Measurements from ENCODE around the gene FBN3.

FBN3 gene

GRCh38 chr19:8089664-8090601 is 59.5 kb downstream of the FBN3 start:
- H3K36me3 ChIP-seq (ENCODE audit: insufficient read depth, low read length), result no peaks in the 10 kb centered on the region
- no peak overlapping the region for H3K9ac ChIP-seq (ENCODE audit: low read length)
- H2AFZ ChIP-seq (ENCODE audit: low read length), result no peak overlapping the region
- TF ChIP-seq CTCF (IDR thresholded peaks at IDR 0.05; ENCODE audit: low read length) (no peak), EZH2 (IDR thresholded peaks at IDR 0.05; ENCODE audit: borderline replicate concordance, low read length) (no peak)
- H3F3A ChIP-seq (ENCODE audit: insufficient read depth, low read length), result no peaks in the 10 kb centered on the region
- H3K4me2 ChIP-seq (ENCODE audit: low read length), result no peak overlapping the region
- no peak overlapping the region for H3K27ac ChIP-seq (ENCODE audit: low read depth, low read length, poor library complexity, severe bottlenecking)
- H3K4me3 ChIP-seq (ENCODE audit: low read depth, low read length, poor library complexity, severe bottlenecking), result no peak overlapping the region
- H3K79me2 ChIP-seq (ENCODE audit: insufficient read depth, low read length), result no peaks in the 10 kb centered on the region
- H3K4me1 ChIP-seq (ENCODE audit: insufficient read depth, low read length, severe bottlenecking), result no peaks in the 10 kb centered on the region
- H4K20me1 ChIP-seq (ENCODE audit: insufficient read depth, low read length), result no peaks in the 10 kb centered on the region
- H3K9me3 ChIP-seq (ENCODE audit: low read length), result no peaks in the 10 kb centered on the region; the same call in 1 of the 2 replicates
- H3K9me2 ChIP-seq (ENCODE audit: low read depth, low read length), result no peaks in the 10 kb centered on the region
- H3K27me3 ChIP-seq (ENCODE audit: insufficient read depth, low read length), result no peaks in the 10 kb centered on the region; the same call in 1 of the 2 replicates

DNA sequence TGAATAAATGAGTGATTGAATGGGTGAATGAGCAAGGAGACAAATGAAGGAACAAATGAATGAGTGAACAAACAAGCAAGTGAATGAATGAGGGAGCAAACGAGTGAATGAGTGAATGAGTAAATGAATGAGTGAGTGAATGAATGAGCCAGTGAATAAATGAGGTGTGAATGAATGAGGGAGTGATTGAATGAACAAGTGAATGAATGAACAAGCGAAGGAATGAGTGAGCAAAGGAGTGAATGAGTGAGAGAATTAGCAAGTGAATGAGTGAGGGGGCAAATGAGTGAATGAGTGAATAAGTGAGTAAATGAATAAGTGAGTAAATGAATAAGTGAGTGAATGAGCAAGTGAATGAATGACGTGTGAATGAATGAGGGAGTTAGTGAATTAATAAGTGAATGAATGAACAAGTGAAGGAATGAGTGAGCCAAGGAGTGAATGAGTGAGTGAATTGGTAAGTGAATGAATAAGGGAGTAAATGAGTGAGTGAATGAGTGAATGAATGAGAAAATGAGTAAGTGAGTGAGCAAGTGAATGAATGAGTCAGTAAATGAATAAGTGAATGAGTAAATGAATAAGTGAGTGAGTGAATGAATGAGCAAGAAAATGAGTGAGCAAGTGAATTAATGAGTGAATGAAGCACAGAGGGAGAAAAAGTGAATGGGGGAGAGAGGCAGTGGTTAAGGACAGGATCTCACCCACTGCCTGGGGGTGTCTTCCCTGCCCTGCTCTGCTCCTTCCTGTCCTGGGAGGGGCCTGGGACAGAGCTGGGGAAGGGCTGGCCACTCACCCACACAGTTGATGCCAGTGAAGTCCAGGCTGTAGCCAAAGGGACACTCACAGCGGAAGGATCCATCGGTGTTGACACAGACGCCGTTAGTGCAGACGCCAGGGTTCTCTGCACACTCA is 60.4 kb downstream of the FBN3 start:
- Histone ChIP-seq H3K36me3 (ENCODE audit: insufficient read depth, low read length) (no peaks in the 10 kb centered on the region), H3F3A (ENCODE audit: insufficient read depth, low read length) (no peaks in the 10 kb centered on the region), H2AFZ (ENCODE audit: low read length) (no peak overlapping the region), H3K4me3 (ENCODE audit: low read depth, low read length, poor library complexity, severe bottlenecking) (no peak overlapping the region), H4K20me1 (ENCODE audit: insufficient read depth, low read length) (no peaks in the 10 kb centered on the region), H3K27ac (ENCODE audit: low read depth, low read length, poor library complexity, severe bottlenecking) (no peak overlapping the region), H3K9me3 (ENCODE audit: low read length) (no peaks in the 10 kb centered on the region; the same call in 1 of the 2 replicates), H3K9ac (ENCODE audit: low read length) (no peak overlapping the region), H3K27me3 (ENCODE audit: insufficient read depth, low read length) (no peaks in the 10 kb centered on the region; the same call in 1 of the 2 replicates), H3K4me1 (ENCODE audit: insufficient read depth, low read length, severe bottlenecking) (no peaks in the 10 kb centered on the region), H3K4me2 (ENCODE audit: low read length) (no peak overlapping the region), H3K9me2 (ENCODE audit: low read depth, low read length) (no peaks in the 10 kb centered on the region), H3K79me2 (ENCODE audit: insufficient read depth, low read length) (no peaks in the 10 kb centered on the region)
- no peak for TF ChIP-seq CTCF (IDR thresholded peaks at IDR 0.05; ENCODE audit: low read length)
- TF ChIP-seq EZH2 (IDR thresholded peaks at IDR 0.05; ENCODE audit: borderline replicate concordance, low read length), result no peak

GRCh38 chr19:8087876-8088275 is 61.5 kb downstream of the FBN3 start:
- H3K4me1 ChIP-seq (ENCODE audit: insufficient read depth, low read length, severe bottlenecking), result no peaks in the 10 kb centered on the region
- no peak overlapping the region for H3K27ac ChIP-seq (ENCODE audit: low read depth, low read length, poor library complexity, severe bottlenecking)
- H3K4me2 ChIP-seq (ENCODE audit: low read length), result no peak overlapping the region
- H4K20me1 ChIP-seq (ENCODE audit: insufficient read depth, low read length), result no peaks in the 10 kb centered on the region
- no peak overlapping the region for H2AFZ ChIP-seq (ENCODE audit: low read length)
- H3K79me2 ChIP-seq (ENCODE audit: insufficient read depth, low read length), result no peaks in the 10 kb centered on the region
- H3K27me3 ChIP-seq (ENCODE audit: insufficient read depth, low read length), result no peaks in the 10 kb centered on the region; the same call in 1 of the 2 replicates
- no peak overlapping the region for H3K9ac ChIP-seq (ENCODE audit: low read length)
- no peaks in the 10 kb centered on the region for H3F3A ChIP-seq (ENCODE audit: insufficient read depth, low read length)
- H3K9me3 ChIP-seq (ENCODE audit: low read length), result no peaks in the 10 kb centered on the region; the same call in 1 of the 2 replicates
- no peaks in the 10 kb centered on the region for H3K36me3 ChIP-seq (ENCODE audit: insufficient read depth, low read length)
- no peaks in the 10 kb centered on the region for H3K9me2 ChIP-seq (ENCODE audit: low read depth, low read length)
- TF ChIP-seq EZH2 (IDR thresholded peaks at IDR 0.05; ENCODE audit: borderline replicate concordance, low read length) (no peak), CTCF (IDR thresholded peaks at IDR 0.05; ENCODE audit: low read length) (no peak)
- no peak overlapping the region for H3K4me3 ChIP-seq (ENCODE audit: low read depth, low read length, poor library complexity, severe bottlenecking)

Data from OCI-LY1 (cell line).